Endothelial cell of hepatic sinusoid (primary cell): Measurements from ENCODE around the gene SMG9.
"Not testable (repeated sequence)": the region's sequence is repeated elsewhere in the genome, so short reads cannot be mapped to it uniquely, and the experiment has no call there.

Experiments
- in situ Hi-C: cut with HindIII; loops from 2 replicates; pipeline ENCODE4 v1.10.0; 2017; ENCODE audit warnings: low sequenced_read_pairs

The SMG9 gene

GRCh38 chr19:43697295-43697694, 57.5 kb downstream of the SMG9 start:
- in situ Hi-C loops: no loop called here

GRCh38 chr19:43695985-43696704, 58.6 kb downstream of the SMG9 start:
- in situ Hi-C loops: no loop called here

- in situ Hi-C loops: no loop called here
Measured at GRCh38 chr19:43694553-43694952, 60.2 kb downstream of the SMG9 start.

- in situ Hi-C loops: no loop called here
Measured at GRCh38 chr19:43692877-43693276, 61.9 kb downstream of the SMG9 start.

- in situ Hi-C loops: no loop called here
Measured at GRCh38 chr19:43692385-43692784, 62.4 kb downstream of the SMG9 start.

GRCh38 chr19:43691755-43692154, 63.0 kb downstream of the SMG9 start:
- in situ Hi-C loops: no loop called here

- in situ Hi-C loops: no loop called here
Measured at GRCh38 chr19:43690890-43691289, 63.9 kb downstream of the SMG9 start.

- in situ Hi-C loops: no loop called here
Measured at GRCh38 chr19:43690444-43690843, 64.3 kb downstream of the SMG9 start.

GRCh38 chr19:43688059-43688701, 66.6 kb downstream of the SMG9 start:
- in situ Hi-C loops: no loop called here

GRCh38 chr19:43687660-43687997, 67.1 kb downstream of the SMG9 start:
- in situ Hi-C loops: no loop called here

GRCh38 chr19:43684326-43684725, 70.4 kb downstream of the SMG9 start:
- in situ Hi-C loops: no loop called here

- in situ Hi-C loops: no loop called here
Measured at GRCh38 chr19:43683905-43684304, 70.9 kb downstream of the SMG9 start.

GRCh38 chr19:43682824-43683661, 71.7 kb downstream of the SMG9 start:
- in situ Hi-C loops: no loop called here

- in situ Hi-C loops: not testable (repeated sequence)
Measured at GRCh38 chr19:43682269-43682668, 72.5 kb downstream of the SMG9 start.

GRCh38 chr19:43681821-43682220, 72.9 kb downstream of the SMG9 start:
- in situ Hi-C loops: no loop called here

- in situ Hi-C loops: no loop called here
Measured at GRCh38 chr19:43678512-43679261, 76.1 kb downstream of the SMG9 start.
